ENCODE measurements around the gene FUBP3.

- TF ChIP-seq CTCF (IDR thresholded peaks at IDR 0.05), result no peak
- TF ChIP-seq POLR2A (IDR thresholded peaks at IDR 0.05), result no peak
These were observed 63.5 kb downstream of the FUBP3 start for GRCh38 chr9:130642926-130643325.

Measured in adrenal gland (tissue), 5 donors.